Measurements from ENCODE around the gene DHRS7B.

DHRS7B gene

DNA sequence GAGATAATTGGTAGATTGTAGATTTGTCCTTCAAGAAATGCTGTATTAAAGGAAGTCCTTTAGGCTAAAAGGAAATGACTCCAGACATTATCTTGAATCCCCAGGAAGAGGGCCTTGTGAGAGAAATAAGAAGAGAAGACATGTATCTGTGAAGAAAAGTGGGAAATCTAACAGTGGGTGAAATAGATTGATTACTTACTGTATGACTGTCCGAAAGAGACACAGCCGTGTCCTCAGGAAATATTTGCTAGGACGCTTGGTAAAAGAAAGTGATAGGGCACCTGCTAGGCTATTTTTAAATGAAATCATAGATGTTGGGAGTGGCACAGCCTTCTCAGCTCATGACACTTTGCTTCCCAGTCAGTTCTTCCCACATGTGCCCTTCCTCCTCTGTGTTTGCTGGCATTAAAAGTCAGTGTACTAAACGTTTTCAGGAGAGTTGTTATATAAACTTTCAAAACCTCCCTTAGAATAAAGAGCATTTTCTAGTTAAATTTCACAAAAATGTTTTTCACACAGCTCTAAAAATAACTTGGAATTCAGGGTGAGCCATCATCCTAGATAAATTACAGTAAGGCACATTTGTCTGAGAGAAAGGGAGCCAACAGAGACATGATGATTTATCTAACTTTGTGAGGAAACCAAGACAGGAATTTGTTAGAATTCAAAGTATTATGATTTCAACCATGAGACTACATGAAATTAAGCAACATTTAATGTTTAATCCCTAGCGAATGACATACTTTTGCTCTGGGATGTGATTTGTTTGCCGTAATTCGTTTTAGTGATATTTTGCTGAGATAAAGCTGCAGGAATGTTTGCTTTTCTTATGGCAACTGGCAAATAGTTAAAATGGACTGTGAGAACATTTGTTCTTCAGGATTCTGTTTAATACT lies 35.0 kb downstream of the DHRS7B start:
- no peak for DNase-seq

GRCh38 chr17:21162394-21162775 lies 35.6 kb downstream of the DHRS7B start:
- no peak for DNase-seq

DNA sequence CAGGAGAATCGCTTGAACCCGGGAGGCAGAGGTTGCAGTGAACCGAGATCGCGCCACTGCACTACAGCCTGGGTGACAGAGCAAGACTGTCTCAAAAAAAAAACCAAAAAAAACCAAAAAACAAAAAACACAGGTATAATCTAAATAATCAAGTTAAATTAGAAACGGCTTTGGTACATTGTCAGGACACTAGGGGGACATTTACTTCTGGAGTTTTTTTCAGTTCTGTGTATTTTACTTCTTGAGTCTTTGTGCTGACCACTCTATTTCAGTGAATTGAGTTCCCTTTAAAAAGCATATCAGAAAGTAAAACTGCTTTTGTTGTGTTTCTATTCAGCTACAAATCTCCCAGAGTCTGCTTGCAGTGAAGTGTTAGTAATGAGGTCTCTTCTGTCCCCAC lies 36.3 kb downstream of the DHRS7B start:
- DNase-seq: no peak

- no peak for DNase-seq
Observed at GRCh38 chr17:21164216-21164615, 37.5 kb downstream of the DHRS7B start.

DNA sequence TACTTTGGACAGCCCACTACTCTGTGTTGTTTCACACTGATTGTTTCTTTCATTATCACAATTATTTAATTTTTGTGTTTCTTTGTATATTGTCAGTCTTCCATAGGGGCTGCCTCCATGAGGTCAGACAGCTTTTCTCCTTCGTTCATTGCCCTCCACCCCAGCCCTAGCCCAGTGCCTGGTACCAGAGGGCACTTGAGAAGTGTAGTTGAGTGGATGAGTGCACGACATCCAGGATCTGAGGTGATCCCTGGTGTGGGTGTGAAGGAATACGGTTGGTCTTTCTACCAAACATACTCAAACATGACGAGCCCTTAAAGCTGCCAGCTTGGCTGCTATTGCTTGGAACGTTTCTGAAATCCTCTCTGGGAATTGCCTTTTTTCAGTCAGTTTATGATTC lies 37.9 kb downstream of the DHRS7B start:
- DNase-seq: no peak

DNA sequence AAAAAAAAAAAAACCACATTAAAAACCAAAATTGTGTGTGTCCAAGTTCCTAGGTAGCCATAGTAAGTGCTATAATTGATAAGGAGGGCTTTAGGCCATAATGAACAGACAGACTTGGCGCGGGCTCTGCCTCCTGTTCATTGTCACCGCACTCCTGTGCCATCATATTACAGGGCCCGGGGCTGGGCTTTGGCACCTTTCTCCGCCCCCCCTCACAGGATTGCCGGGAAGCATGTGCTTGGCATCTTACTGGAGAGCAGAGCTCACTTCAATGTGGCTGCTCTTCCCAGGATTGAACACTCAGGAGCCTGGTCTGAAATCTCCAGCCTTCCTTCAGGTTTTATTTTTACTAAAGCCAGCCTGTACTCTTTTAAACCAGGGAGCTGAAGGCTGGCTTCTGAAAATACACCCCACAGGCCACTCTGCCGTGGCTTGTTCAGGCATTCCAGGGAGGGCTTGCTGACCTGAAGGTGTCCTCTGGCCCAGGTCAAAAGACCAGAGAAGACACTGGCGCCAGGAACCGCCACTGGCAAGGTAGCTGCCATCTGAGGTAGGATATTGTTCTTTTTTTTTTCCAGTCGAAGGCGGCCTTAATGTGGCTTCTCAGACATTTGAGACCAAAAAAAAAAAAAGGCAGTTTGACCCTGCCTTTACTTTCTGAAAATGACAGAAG lies 39.3 kb downstream of the DHRS7B start:
- DNase-seq: no peak

DNA sequence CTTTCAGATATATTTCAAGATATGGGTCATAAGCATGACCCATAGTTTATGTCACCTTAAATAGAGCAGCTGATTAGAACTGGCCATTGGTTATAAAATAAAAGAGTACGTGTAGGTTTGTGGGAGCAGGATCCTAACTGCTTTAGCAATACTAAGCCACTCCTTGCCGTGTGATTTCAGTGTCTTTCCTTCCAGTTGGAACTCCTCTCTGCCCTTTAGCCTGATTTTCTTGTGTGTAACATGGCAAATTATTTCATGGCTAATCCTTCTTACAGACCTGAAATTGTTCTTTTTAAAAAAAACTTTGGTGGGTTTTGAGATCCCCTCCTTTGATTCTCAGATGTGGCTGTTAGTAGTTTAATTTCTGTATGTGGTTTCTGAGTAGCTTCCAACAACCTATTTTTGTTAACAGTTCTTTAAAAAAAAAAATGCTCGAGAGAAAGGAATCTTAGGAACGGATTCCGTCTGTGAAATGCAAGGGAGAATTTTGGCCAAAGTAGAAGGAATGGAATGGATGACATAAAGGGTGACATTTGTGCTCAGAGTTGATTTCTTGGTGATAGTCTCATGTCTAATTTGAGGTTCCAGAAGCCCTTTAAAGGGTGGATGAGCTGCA lies 39.9 kb downstream of the DHRS7B start:
- no peak for DNase-seq

GRCh38 chr17:21167303-21167702 lies 40.5 kb downstream of the DHRS7B start:
- DNase-seq: no peak

GRCh38 chr17:21168555-21168865 lies 41.7 kb downstream of the DHRS7B start:
- DNase-seq: no peak

GRCh38 chr17:21169496-21169895 lies 42.7 kb downstream of the DHRS7B start:
- DNase-seq: no peak

GRCh38 chr17:21170809-21171208 lies 44.0 kb downstream of the DHRS7B start:
- DNase-seq: no peak

DNA sequence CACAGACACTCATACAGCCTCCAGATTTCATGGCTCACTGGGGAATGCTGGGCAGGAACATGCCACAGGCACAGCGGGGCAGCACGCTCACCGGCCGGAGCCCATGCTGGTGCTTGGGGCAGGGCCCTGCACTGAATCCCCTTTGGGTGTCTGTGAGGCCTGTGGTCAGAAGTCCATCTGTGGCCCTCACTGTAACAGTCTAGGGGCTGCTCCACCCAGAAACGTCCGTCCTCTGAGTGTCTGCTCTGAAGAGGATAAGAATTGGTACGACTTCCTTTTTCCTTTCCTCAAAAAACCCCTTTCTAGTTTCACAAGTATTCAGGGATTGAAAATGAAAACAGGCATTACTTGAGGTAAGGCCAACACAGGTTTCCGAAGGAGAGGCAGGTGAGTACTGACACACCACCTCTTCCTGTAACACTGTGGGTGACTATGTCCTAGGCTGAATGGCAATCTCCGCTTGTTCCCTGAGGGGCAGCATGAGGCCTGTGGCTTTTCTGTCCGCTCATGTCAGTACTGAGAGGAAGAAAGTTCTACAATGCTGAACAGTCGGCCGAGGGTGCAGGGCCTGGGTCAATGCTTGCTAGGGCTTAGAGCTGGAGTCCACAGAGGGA lies 44.7 kb downstream of the DHRS7B start:
- DNase-seq: no peak

DNA sequence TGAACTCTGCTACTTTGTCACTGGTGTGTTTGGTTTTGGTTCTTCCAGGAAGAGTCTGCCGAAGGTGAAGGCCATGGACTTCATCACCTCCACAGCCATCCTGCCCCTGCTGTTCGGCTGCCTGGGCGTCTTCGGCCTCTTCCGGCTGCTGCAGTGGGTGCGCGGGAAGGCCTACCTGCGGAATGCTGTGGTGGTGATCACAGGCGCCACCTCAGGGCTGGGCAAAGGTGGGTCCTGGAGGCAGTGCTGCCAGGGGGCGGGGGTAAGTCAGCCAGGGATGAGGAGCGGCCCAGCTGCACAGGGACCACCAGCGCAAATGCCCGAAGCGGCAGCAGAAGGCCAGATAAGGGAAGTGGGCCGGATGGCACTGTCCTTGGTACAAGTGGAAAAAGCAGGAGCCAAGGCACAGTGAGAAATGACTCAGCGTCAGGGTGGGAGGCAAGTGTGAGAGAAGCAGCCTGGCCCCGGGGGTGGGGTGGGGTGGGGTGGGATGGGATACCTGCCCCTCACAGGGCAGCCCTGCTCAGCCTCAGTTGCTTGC lies 45.3 kb downstream of the DHRS7B start:
- no peak for DNase-seq

DNA sequence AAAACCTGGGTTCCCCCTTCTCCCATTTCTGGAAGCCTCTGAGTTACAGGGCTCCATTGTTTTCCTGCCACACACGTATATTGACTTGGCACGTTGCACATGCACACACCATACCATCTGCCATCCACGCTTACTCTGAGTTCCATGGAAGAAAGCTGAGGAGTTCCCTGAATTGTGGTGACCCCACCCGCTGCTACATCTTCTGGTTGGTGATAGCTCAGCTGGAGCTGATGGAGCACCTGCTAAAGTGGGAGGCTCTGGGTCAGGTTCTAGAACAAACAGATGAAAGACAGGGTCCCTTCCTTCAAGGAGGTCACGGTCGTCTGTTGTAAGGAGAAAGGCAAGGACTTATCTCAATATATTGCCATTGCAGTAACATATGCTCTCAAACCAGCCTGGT lies 46.1 kb downstream of the DHRS7B start:
- DNase-seq: no peak

- no peak for DNase-seq
Observed at GRCh38 chr17:21173543-21173942, 46.8 kb downstream of the DHRS7B start.

DNA sequence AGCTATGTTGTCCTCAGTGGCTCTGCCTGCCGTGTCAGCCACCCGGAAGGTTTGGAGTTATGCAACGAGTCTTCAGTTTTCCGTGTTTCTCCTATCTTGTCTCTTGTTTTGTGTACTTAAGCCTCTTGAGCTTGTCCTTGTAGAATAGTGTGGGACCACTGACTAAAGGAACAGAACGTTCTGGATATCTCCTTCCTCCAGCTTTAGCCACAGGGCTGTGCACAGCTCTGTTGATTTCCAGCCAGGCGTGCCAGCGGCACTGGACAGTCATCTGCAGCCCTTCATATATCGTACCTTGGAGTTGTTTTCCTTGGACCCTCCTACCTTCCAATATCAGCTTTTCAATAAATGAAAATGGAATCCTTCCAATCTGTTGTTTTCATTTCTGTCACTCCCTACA lies 47.4 kb downstream of the DHRS7B start:
- no peak for DNase-seq

GRCh38 chr17:21174713-21175112 lies 47.9 kb downstream of the DHRS7B start:
- no peak for DNase-seq

- DNase-seq: no peak
Observed at GRCh38 chr17:21176773-21177395, 50.1 kb downstream of the DHRS7B start.

DNA sequence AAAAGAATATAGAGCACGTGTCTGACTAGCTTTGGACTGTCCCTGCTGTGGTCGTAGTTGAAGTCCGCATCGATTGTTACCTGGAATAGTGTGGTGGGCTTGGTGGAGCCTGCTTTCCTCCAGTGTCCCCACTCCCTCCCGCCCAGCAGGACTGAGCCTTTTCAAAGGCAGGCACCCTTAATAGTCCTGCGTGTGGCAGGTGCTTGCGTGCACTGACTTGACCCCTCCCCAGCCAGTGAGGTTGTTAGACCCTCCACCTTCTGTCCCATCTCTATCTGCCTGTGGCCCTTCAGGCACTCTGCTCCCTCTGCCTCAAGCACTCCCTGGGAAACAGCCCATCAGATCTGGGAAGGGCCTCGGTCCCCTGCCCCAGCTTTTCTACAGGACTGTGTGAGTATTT lies 50.6 kb downstream of the DHRS7B start:
- no peak for DNase-seq

DNA sequence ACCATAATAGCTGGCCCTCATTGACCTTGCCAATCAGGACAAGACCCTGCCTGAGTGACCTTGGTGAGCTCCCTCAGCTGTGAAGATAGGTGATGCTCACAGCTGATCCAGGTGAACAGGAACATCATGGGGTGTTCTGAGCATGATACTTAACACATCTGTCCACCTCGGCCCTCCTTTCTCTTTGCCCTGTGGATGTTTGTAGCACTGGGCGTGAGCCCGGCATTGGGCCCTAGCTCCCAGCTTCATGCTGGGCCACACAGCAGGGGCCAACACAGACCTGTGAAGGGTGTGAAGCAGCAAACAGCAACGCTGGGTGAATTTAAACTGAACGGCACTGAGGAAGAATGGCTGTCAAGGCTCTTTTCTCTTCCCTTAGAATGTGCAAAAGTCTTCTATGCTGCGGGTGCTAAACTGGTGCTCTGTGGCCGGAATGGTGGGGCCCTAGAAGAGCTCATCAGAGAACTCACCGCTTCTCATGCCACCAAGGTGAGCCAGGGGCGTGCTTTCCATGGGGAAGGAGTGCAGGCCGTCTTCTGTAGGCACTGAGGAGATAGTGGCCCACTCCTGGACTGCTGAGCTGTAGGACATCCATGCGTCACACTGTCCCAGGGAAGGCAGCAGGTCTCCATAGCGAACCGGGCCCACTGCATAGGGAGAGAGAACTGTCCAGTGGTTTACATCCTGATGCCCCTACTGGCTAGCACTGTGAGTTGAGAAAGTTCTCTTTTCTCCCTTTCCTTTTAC lies 51.3 kb downstream of the DHRS7B start:
- no peak for DNase-seq

- DNase-seq: no peak
Observed at GRCh38 chr17:21183468-21183867, 56.7 kb downstream of the DHRS7B start.

GRCh38 chr17:21184570-21184969 lies 57.8 kb downstream of the DHRS7B start:
- no peak for DNase-seq

Data from stimulated activated CD4-positive, alpha-beta T cell treated with anti-CD3 and anti-CD28 coated beads, Interleukin-4, amount 100 ng/mL, for 4 hours (primary cell).